ENCODE results near the gene STAT3. TPM values are rescaled to one million over a fixed set of nuclear protein-coding genes. Genes with fewer than 3 reads are reported as not detected.

The STAT3 gene
- total and polyA plus RNA-seq, 2 of the 13 experiments (the other 11 are each of a cell fraction or from before 2014, with no cell fraction given), result 61.8 to 62.4 TPM

GRCh38 chr17:42422412-42422957 is 34.2 kb upstream of the STAT3 start (continued):
- TF ChIP-seq ZBTB40 (IDR thresholded peaks at IDR 0.05) (no peak), ZBTB40 (CRISPR knock-in tag; IDR thresholded peaks at IDR 0.05) (peak; percentile 49; the same call in 1 of the 2 replicates), NR2F6 (IDR thresholded peaks at IDR 0.05) (no peak), NR2F6 (CRISPR knock-in tag; IDR thresholded peaks at IDR 0.05) (peak; percentile 72), TGIF2 (CRISPR knock-in tag; IDR thresholded peaks at IDR 0.05) (peak; percentile 44; the same call in 1 of the 2 replicates), ZNF232 (CRISPR knock-in tag; IDR thresholded peaks at IDR 0.05; ENCODE audit: borderline replicate concordance) (peak; percentile 31; the same call in 1 of the 2 replicates), PRMT3 (CRISPR knock-in tag; IDR thresholded peaks at IDR 0.05; ENCODE audit: borderline replicate concordance, low read depth) (peak; percentile 61; the same call in 1 of the 2 replicates), XBP1 (CRISPR knock-in tag; IDR thresholded peaks at IDR 0.05) (no peak), KLF11 (CRISPR knock-in tag; IDR thresholded peaks at IDR 0.05) (no peak), KDM5A (IDR thresholded peaks at IDR 0.05; ENCODE audit: borderline replicate concordance, low read length) (no peak), SOX5 (CRISPR knock-in tag; IDR thresholded peaks at IDR 0.05; ENCODE audit: borderline replicate concordance) (no peak), ZBTB33 (CRISPR knock-in tag; IDR thresholded peaks at IDR 0.05) (no peak), ZNF136 (CRISPR knock-in tag; IDR thresholded peaks at IDR 0.05; ENCODE audit: low read depth) (peak; percentile 59; the same call in 1 of the 2 replicates), EP300 (IDR thresholded peaks at IDR 0.05; ENCODE audit: low read depth in 2 of 2, low read length in 2 of 2) (no peak), EP300 (CRISPR knock-in tag; IDR thresholded peaks at IDR 0.05; ENCODE audit: borderline replicate concordance) (no peak; the same call in 1 of the 2 replicates), ZBTB39 (CRISPR knock-in tag; IDR thresholded peaks at IDR 0.05) (0 out of 2 replicates have a peak, but pooled peaks have one; percentile 35), SIN3A (IDR thresholded peaks at IDR 0.05; ENCODE audit: borderline replicate concordance, low read depth, low read length) (no peak), ZNF558 (CRISPR knock-in tag; IDR thresholded peaks at IDR 0.05; ENCODE audit: borderline replicate concordance) (0 out of 2 replicates have a peak, but pooled peaks have one; percentile 26)
